Measurements from ENCODE around the gene B4GALT4. TPM values are rescaled to one million over a fixed set of nuclear protein-coding genes. Genes with fewer than 3 reads are reported as not detected.

Gene B4GALT4
- total RNA-seq, 4 donors from 2014 or later = 16.2 to 27.3 (median 21.2) TPM

GRCh38 chr3:119205685-119206084 lies 35.0 kb downstream of the B4GALT4 start:
- H3K9me3 ChIP-seq = no peaks in the 10 kb centered on the region
- no peaks in the 10 kb centered on the region for H3K27me3 ChIP-seq
- 72 to 75% methylated on average over 5 of the region's 5 CpGs for WGBS, 2 donors
- DNase-seq (ENCODE audit: low spot score in 2 of 2) = no peak
- TF ChIP-seq EP300 (IDR thresholded peaks at IDR 0.05) (no peak), POLR2A (IDR thresholded peaks at IDR 0.05) (no peak), CTCF (IDR thresholded peaks at IDR 0.05) (no peak)
- H3K4me1 ChIP-seq = peaks cover 0 to 13% (median 0%) of the 10 kb centered on the region in 4 donors
- no peak overlapping the region for H3K4me3 ChIP-seq
- H3K27ac ChIP-seq = peak overlapping the region in 1 of 4 donors; percentile 77
- peaks cover 0 to 15% (median 0%) of the 10 kb centered on the region in 3 donors for H3K36me3 ChIP-seq

GRCh38 chr3:119205209-119205608 lies 35.5 kb downstream of the B4GALT4 start:
- 57 to 63% methylated on average over 8 of the region's 8 CpGs for WGBS, 2 donors

GRCh38 chr3:119195911-119196310 lies 44.8 kb downstream of the B4GALT4 start:
- no peak overlapping the region for H3K4me3 ChIP-seq
- H3K27me3 ChIP-seq = no peaks in the 10 kb centered on the region
- WGBS, 2 donors = 60 to 70% methylated on average over 1 of the region's 1 CpG
- no peaks in the 10 kb centered on the region for H3K36me3 ChIP-seq
- H3K4me1 ChIP-seq = no peaks in the 10 kb centered on the region
- TF ChIP-seq CTCF (IDR thresholded peaks at IDR 0.05) (no peak), EP300 (IDR thresholded peaks at IDR 0.05) (no peak), POLR2A (IDR thresholded peaks at IDR 0.05) (no peak)
- H3K27ac ChIP-seq = no peak overlapping the region
- DNase-seq (ENCODE audit: low spot score in 2 of 2) = no peak
- no peaks in the 10 kb centered on the region for H3K9me3 ChIP-seq

More at GRCh38 chr3:119205209-119205608, 35.5 kb downstream of the B4GALT4 start:
- Histone ChIP-seq H3K27me3 (no peaks in the 10 kb centered on the region), H3K4me3 (no peak overlapping the region), H3K9me3 (no peaks in the 10 kb centered on the region), H3K4me1 (peaks cover 0 to 13% (median 0%) of the 10 kb centered on the region in 4 donors), H3K27ac (peak overlapping the region in 1 of 4 donors; percentile 77), H3K36me3 (peaks cover 0 to 10% (median 0%) of the 10 kb centered on the region in 3 donors)
- no peak for DNase-seq (ENCODE audit: low spot score in 2 of 2)
- TF ChIP-seq EP300 (IDR thresholded peaks at IDR 0.05) = peak in 1 of 2 donors; percentile 26
- peak in 1 of 2 donors; percentile 19 for TF ChIP-seq POLR2A (IDR thresholded peaks at IDR 0.05)
- no peak for TF ChIP-seq CTCF (IDR thresholded peaks at IDR 0.05)

- no peak overlapping the region for H3K4me3 ChIP-seq
- no peaks in the 10 kb centered on the region for H3K27me3 ChIP-seq
- H3K9me3 ChIP-seq = no peaks in the 10 kb centered on the region
- WGBS, 2 donors = 44 to 78% methylated on average over 1 of the region's 1 CpG
- no peak for DNase-seq (ENCODE audit: low spot score in 2 of 2)
- H3K4me1 ChIP-seq = no peaks in the 10 kb centered on the region
- TF ChIP-seq POLR2A (IDR thresholded peaks at IDR 0.05) (no peak), CTCF (IDR thresholded peaks at IDR 0.05) (no peak), EP300 (IDR thresholded peaks at IDR 0.05) (no peak)
- no peaks in the 10 kb centered on the region for H3K36me3 ChIP-seq
- H3K27ac ChIP-seq = no peak overlapping the region
Observed at GRCh38 chr3:119195151-119195476, 45.6 kb downstream of the B4GALT4 start.

- TF ChIP-seq POLR2A (IDR thresholded peaks at IDR 0.05) (no peak), EP300 (IDR thresholded peaks at IDR 0.05) (no peak), CTCF (IDR thresholded peaks at IDR 0.05) (no peak)
- no peak overlapping the region for H3K27ac ChIP-seq
- DNase-seq (ENCODE audit: low spot score in 2 of 2) = no peak
- no peaks in the 10 kb centered on the region for H3K36me3 ChIP-seq
- H3K27me3 ChIP-seq = no peaks in the 10 kb centered on the region
- no peaks in the 10 kb centered on the region for H3K4me1 ChIP-seq
- no peaks in the 10 kb centered on the region for H3K9me3 ChIP-seq
- H3K4me3 ChIP-seq = no peak overlapping the region
- 74 to 78% methylated on average over 7 of the region's 7 CpGs for WGBS, 2 donors
Observed at GRCh38 chr3:119194237-119195150, 46.2 kb downstream of the B4GALT4 start.

All from tibial nerve (tissue), 4 donors.